Measurements from ENCODE around the gene NPHP3. TPM values are rescaled to one million over a fixed set of nuclear protein-coding genes. Genes with fewer than 3 reads are reported as not detected.

NPHP3 gene
- total and polyA plus RNA-seq, 2 of the 4 experiments (the other 2 are of a cell fraction) = 19.9 to 21.3 TPM

DNA sequence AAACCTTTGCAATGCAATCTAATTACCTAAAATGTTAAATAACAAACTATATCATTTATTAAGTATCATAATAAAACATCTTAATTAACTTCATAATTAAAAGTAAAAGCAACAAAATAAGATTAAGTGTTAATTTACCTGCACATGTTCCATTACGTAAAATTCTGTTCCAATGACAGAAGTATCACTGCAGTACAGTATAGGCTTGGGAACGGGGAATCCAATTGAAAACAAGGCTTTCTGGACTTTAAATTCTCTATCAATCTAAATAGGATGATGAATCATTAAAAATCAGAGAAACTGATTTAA, 79.7 kb downstream of the NPHP3 start:
- dilution Hi-C loops (cut with HindIII; ENCODE audit: low sequenced_read_pairs, unreplicated experiment) = loop anchor here (25.0 kb wide), 1 partner anchor 105 kb away; no protein-coding TSS in a partner anchor
- H4K20me1 ChIP-seq (ENCODE audit: insufficient read depth, low read length) = no peaks in the 10 kb centered on the region
- no peak overlapping the region for H3K14ac ChIP-seq (replicated peaks; ENCODE audit: low read depth, low read length)
- no peak overlapping the region for H3K27ac ChIP-seq (ENCODE audit: insufficient read depth, low read length)
- H2BK20ac ChIP-seq (ENCODE audit: low read depth, low read length) = no peak overlapping the region
- ATAC-seq (ENCODE audit: low read depth) (no peak), DNase-seq (no peak)
- TF ChIP-seq ELK1 (IDR thresholded peaks at IDR 0.05; ENCODE audit: borderline replicate concordance, low read depth, low read length) (no peak), RFX5 (IDR thresholded peaks at IDR 0.05; ENCODE audit: low read depth, low read length) (no peak), RCOR1 (IDR thresholded peaks at IDR 0.05; ENCODE audit: insufficient replicate concordance, low read length) (no peak), CTCF (conservative IDR thresholded peaks at IDR 0.05; ENCODE audit: low read depth, low read length) (no peak)
- no peak overlapping the region for H4K5ac ChIP-seq (ENCODE audit: low read depth, low read length)
- H2BK120ac ChIP-seq (ENCODE audit: low read depth, low read length) = no peak overlapping the region
- no peak overlapping the region for H3K18ac ChIP-seq (ENCODE audit: low read depth, low read length)
- CTCF ChIA-PET = interaction anchor here (0.8 to 3.6 kb wide), 7 partner anchors 12 to 225 kb away, joined by 3 to 27 read pairs (median 3); partner anchors contain the start of gene DNAJC13
- no peak overlapping the region for H3K4me2 ChIP-seq (ENCODE audit: low read depth, low read length)
- H2AK9ac ChIP-seq (replicated peaks; ENCODE audit: low read depth, low read length, poor library complexity) = no peak overlapping the region
- no peak overlapping the region for H3K23ac ChIP-seq (ENCODE audit: low read depth, low read length)
- no peak overlapping the region for H2AK5ac ChIP-seq (ENCODE audit: low read depth, low read length)
- H3K9me3 ChIP-seq (ENCODE audit: control insufficient read depth, insufficient read depth, low read length) = no peaks in the 10 kb centered on the region
- H3K9me1 ChIP-seq (ENCODE audit: insufficient read depth, low read length) = no peaks in the 10 kb centered on the region; the same call in 1 of the 2 replicates
- no peak overlapping the region for H3K4ac ChIP-seq (ENCODE audit: low read depth, low read length)
- H2AFZ ChIP-seq (replicated peaks; ENCODE audit: low read length, poor library complexity) = no peak overlapping the region
- H3K79me1 ChIP-seq (ENCODE audit: low read depth in 1 of 2, low read length in 2 of 2) = peaks cover 2 to 5% of the 10 kb centered on the region in 2 experiments; a peak in 2 of 4 replicates
- H3K56ac ChIP-seq (ENCODE audit: extremely low read depth, insufficient read depth, low read length) = no peak overlapping the region
- H3K36me3 ChIP-seq (ENCODE audit: control insufficient read depth, insufficient read depth, low read length) = peaks cover 3% of the 10 kb centered on the region; the same call in 1 of the 2 replicates
- H3K4me3 ChIP-seq (ENCODE audit: insufficient read depth, low read depth, low read length) = no peak overlapping the region
- no peak overlapping the region for H4K91ac ChIP-seq (ENCODE audit: insufficient read depth, low read depth, low read length)
- in situ Hi-C loops (cut with MboI; ENCODE audit: low sequenced_read_pairs) = loop anchor here (25.0 kb wide), 1 partner anchor 380 kb away; no protein-coding TSS in a partner anchor
- WGBS, 2 experiments (ENCODE audit: extremely low coverage in 2 of 2, insufficient read length in 1 of 2) = no CpG with 5 or more reads among the region's 2 CpGs
- no peak overlapping the region for H4K8ac ChIP-seq (ENCODE audit: low read depth in 2 of 2, low read length in 2 of 2)
- POLR2A ChIA-PET (ENCODE audit: unreplicated experiment) = no interaction called here
- H3K27me3 ChIP-seq (ENCODE audit: control insufficient read depth, insufficient read depth, low read length) = no peaks in the 10 kb centered on the region
- no peak overlapping the region for H2BK5ac ChIP-seq (ENCODE audit: low read depth, low read length, poor library complexity, severe bottlenecking)
- no peak overlapping the region for H3K9ac ChIP-seq (ENCODE audit: low read depth, low read length)
- BruUV-seq (replicated peaks) = no TSS peak
- H3K4me1 ChIP-seq (ENCODE audit: control insufficient read depth, insufficient read depth, low read length) = peaks cover 6% of the 10 kb centered on the region
- intact Hi-C loops (cut with micrococcal nuclease) = loop anchor here (1.0 to 5.0 kb wide), 3 partner anchors 106 to 385 kb away; no protein-coding TSS in a partner anchor
- H2BK15ac ChIP-seq (ENCODE audit: low read depth, low read length) = no peak overlapping the region
